DOHH2 (cell line): ENCODE results near the gene MSMB.

ENCODE experiments used
- EZH2phosphoT487 ChIP-seq: fragments of 200-600 bp; sonication (generic); IDR thresholded peaks from 2 replicates; pipeline ENCODE4 v1.6.1; 2017; ENCODE audit warnings: borderline replicate concordance, mild to moderate bottlenecking, antibody characterized with exemption, low read length, moderate library complexity, mixed read lengths
- TF ChIP-seq, protein P1 (sequence below): fragments of 200-600 bp; sonication (generic); IDR thresholded peaks from one replicate; pipeline ENCODE4 v1.5.1; 2014; ENCODE audit warnings: antibody characterized with exemption, mild to moderate bottlenecking, low read depth, low read length; ENCODE audit not compliant: poor library complexity, severe bottlenecking

DNA sequence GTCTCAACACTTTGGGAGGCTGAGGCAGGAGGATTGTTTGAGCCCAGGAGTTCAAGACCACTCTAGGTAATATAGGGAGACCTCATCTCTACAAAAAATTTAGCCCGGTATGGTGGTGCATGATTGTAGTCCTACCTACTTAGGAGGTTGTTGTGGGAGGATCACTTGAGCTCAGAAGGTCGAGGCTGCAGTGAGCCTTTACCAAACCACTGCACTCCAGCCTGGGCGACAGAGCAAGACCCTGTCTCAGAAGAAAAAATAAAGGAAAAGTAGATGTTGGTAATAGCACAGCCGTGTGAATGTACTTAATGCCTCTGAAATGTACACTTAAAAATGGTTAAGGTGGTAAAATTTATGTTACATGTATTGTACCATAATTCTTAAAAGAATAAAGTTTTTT lies 48.5 kb downstream of the MSMB start:
- TF ChIP-seq, protein P1, sequence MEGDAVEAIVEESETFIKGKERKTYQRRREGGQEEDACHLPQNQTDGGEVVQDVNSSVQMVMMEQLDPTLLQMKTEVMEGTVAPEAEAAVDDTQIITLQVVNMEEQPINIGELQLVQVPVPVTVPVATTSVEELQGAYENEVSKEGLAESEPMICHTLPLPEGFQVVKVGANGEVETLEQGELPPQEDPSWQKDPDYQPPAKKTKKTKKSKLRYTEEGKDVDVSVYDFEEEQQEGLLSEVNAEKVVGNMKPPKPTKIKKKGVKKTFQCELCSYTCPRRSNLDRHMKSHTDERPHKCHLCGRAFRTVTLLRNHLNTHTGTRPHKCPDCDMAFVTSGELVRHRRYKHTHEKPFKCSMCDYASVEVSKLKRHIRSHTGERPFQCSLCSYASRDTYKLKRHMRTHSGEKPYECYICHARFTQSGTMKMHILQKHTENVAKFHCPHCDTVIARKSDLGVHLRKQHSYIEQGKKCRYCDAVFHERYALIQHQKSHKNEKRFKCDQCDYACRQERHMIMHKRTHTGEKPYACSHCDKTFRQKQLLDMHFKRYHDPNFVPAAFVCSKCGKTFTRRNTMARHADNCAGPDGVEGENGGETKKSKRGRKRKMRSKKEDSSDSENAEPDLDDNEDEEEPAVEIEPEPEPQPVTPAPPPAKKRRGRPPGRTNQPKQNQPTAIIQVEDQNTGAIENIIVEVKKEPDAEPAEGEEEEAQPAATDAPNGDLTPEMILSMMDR: no peak
- no peak for TF ChIP-seq EZH2phosphoT487
